Dermis microvascular lymphatic vessel endothelial cell (primary cell): Measurements from ENCODE around the gene PICK1. TPM values are rescaled to one million over a fixed set of nuclear protein-coding genes. Genes with fewer than 3 reads are reported as not detected.

ENCODE experiments used
- DNase-seq, 2 donors: peaks; one replicate each; pipeline versions ENCODE4 v3.0.0 to v3.0.0-alpha.2; 2010; ENCODE audit warnings: low read depth in 2 of 2
- total RNA-seq: library from RNA; depleted of rRNA; stranded (reverse); fragments of >200 nt; gene quantifications from 2 replicates; pipeline ENCODE4 v1.2.1, GENCODE V29; 2014

The PICK1 gene
- total RNA-seq, 1 donor from 2014 or later = 6.5 TPM

DNA sequence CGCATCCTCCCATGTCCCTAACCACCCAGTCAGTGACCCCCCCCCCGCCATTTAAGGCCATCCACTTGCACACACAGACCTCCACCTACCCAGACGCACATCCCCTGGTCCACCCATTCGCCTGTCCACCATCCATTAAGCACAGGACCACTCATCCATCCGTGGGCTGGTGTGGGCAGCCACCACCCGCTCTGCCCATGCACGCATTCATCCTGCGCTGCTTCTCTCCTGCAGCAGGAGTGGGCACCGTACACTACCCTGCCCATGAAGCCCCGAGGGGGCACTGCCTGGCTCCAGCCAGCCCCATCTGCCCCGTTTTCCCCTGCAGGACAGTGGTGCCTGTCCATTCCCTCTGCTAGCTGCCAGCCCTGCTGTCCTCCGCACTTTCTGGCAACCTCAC, 30.7 kb downstream of the PICK1 start:
- DNase-seq = no peak

DNA sequence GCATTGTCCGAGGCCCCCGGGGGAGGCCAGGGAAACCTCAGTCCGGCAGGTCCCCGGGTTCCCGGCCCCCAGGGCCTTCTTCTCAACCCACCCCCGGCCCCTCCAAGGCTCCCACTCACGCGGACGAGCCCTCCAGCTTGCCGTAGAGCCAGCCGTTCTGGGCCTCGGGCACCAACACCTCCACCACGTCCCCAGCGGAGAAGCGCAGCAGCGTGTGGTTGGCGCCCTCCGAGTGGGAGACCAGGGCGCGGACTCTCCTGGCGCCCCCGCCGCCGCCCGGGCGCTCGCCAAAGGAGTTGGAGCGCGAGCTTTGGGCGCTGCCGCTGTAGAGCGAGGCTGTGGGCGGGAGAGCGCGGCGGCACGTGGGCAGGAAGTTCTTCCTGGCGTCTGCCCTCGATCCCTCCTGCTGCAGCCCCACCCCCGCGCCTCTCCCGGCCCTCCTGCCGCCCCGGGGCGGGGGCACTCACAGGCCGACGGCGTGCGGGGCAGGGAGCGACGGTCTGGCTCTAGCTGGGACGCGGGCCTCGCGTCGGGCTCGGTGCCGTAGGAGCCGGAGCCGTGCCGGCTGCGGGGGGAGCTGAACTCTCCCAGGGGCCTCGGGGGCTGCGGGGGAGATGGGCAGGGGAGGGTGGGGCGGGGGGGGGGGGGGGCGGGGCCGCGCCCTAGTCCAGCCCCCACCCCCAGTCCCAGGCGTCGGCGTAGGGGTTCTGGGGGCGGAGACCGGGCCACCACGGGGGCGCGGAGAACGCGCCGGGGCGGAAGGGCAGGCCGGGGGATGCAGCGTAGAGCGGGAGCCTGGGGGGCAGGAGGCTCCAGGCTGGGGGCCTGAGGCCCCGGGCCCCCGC, 31.6 kb downstream of the PICK1 start:
- DNase-seq = peak in 1 of 2 donors; percentile 19

DNA sequence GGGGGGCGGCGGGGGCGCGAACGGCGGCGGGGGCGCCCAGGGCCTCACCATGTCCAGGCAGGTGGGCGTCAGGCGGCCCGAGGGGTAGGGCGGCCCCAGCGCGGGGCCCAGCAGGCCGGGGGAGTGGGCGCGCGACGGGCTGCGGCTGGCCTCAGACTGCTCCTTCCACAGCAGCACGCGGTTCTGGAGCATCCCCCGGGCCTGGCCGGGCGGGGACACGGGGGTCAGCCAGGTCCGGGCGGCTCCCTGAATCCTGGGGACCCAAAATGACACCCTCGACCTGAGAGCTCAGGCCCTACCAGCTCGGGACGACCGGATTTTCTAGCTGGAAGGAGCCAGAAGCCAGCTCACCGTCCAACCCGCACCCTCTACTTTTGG, 32.3 kb downstream of the PICK1 start:
- no peak for DNase-seq

DNA sequence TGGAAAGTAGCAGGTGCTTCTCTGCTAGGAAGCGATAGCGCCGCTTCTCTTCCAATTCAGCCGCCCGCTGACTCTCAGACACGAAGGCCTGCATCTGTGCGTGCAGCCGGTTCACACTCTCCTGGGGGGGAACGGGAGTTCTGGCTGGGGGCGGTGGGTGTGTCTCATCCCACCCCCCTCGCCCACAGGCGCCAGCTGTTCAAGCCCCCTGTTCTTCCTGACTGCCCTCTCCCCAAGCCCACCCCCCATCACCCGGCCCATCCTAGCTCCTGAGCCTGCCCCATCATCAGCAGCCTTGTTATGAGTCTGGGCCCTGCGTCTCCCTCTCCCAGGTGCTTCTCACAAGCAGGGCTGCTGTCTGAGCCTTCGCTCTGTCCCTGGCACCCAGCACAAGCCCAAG, 39.9 kb downstream of the PICK1 start:
- no peak for DNase-seq

DNA sequence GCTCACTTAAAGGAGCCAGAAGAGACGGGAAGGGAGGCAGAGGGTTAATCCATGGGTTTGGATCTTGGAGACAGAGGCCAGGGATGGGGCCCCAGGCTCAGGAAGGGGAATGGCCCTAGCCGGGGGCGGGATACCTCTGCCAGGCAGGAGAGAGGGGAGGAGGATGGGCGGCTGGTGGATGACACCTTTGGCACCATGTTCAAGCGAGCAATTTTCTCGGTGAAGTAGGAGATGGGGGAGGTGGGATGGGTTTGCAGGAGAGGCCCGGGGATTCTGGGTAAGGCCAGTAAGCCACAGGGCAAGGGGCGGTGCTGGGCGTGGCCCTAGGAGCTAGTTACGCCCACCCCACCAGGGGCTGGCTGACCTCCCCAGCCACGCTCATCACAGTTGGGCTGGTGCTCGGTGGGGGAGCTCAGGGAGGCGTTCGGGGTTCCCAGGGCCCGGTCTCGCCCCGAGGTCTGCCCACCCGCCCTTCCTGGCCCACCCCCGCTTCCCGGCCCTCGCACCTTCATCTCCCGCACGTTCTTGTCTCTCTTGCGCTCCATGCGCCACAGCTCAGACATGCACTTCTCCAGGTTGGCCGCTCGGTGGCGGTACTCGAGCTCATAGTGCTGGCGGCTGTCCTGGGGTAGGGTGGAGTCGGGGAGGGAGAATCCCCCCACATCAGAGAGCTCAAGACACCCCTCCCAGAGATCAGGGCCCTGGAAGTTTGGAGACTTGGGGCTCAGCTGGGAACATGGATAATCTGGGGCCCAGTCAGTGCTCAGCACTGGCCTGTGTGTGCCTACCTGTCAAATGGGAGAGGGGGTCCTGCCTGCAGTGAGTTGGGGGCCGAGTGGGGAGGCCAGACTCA, 40.6 kb downstream of the PICK1 start:
- DNase-seq = peak in 1 of 2 donors; percentile 29

DNA sequence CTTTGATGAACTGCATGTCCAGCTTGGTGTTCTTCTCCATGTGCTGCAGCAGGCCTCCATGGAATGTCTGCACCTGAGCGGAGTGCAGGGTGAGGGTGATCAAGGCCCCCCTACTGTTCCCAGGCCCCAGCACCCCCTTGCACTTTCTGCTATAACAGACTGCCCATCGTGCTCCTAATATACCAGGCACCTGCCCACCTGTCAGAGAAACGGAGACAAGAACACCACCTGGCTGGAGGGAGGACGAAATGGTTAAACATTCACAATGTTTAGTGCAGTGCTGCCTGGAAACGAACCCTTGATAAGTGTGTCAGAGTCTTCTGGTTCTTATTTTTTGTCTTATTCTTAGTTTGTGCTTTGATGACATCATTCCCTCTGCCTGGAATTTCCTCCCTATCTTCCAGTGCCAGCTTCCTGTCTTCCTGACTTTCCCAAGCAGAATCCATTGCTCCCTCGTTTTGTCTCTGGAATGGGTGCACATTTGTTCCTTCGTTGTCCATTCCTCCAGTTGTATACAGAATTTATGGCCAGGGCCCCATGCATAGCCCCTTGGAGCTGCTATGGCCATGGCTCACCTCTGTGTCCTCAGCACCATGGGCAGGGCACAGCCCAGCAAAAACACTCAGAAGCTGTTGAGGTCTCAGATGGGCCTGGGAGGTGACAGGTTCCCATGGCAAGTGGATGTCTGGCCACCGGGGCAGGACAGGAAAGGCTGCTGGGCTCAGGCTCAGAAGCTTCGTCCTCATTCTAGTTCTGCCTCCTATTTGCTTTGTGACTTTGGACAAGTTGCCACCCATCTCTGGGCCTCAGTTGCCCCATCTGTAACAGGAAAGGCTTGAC, 41.4 kb downstream of the PICK1 start:
- DNase-seq = peak in 1 of 2 donors; percentile 50

DNA sequence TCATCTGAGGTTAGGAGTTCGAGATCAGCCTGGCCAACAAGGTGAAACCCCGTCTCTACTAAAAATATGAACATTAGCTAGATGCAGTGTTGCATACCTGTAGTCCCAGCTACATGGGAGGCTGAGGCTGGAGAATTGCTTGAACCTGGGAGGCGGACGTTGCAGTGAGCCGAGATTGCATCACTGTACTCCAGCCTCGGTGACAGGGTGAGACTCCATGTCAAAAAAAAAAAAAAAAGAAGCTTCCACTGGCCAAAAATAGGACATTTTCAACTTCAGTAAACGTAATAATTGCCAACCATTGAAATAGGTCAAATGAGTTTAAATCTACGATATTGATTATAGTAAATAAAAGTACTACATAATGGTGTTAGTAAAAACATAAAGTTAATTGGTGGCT, 46.4 kb downstream of the PICK1 start:
- DNase-seq = no peak

DNA sequence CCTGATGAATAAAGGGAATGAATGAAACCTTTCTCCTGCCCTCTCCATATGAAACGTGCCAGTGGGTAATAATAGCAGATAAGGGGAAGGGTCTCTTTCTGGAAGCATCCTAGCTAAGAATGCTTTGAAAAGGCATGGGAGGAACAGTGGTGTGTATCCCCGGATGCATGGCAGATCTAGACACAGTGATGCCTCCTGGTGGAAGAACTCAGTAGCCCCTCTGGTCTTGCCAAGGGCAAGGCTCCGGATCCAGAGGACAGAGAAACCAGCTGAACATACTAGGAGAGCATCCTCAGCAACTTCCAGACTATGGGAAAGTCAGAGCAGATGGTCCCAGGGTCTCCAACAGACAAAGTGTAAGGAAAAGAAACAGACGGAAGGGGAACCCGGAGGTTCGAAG, 46.9 kb downstream of the PICK1 start:
- peak in 1 of 2 donors; percentile 36 for DNase-seq

DNA sequence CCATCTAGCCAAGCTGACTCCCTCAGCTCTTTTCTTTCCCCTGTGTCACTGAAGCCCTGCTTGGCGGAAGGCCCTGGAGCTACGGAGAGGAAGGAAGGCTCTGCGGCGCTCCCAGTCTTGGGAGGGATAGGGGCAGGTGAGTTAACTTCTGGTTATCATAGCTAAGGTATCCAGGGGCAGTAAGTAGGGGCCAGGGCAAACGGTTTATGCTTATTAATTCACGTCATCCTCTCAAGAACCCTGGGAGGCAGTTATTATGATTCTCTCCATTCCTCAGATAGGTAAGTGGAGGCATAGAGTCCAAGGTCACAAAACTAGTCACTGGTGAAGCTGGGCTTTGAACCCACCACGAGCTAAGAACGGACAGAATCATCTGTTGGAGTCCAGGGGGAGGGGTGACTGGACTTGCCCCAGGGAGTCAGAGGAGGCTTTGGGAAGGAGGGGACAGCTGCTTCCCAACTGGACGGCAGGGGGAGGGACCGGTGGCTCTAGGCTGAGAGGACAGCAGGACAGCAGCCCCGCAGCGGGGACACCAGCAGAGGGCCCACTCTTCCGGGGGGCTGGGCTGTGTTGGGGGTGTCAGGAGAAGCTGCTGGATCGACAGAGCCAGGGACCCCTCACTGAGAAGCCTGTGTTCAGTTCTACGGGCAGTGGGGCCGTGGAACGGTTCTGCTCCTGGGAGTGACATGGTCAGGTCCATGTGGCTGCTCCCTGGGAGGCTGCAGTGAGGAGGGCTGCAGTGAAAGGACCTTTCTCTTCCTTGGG, 49.8 kb downstream of the PICK1 start:
- DNase-seq = no peak

DNA sequence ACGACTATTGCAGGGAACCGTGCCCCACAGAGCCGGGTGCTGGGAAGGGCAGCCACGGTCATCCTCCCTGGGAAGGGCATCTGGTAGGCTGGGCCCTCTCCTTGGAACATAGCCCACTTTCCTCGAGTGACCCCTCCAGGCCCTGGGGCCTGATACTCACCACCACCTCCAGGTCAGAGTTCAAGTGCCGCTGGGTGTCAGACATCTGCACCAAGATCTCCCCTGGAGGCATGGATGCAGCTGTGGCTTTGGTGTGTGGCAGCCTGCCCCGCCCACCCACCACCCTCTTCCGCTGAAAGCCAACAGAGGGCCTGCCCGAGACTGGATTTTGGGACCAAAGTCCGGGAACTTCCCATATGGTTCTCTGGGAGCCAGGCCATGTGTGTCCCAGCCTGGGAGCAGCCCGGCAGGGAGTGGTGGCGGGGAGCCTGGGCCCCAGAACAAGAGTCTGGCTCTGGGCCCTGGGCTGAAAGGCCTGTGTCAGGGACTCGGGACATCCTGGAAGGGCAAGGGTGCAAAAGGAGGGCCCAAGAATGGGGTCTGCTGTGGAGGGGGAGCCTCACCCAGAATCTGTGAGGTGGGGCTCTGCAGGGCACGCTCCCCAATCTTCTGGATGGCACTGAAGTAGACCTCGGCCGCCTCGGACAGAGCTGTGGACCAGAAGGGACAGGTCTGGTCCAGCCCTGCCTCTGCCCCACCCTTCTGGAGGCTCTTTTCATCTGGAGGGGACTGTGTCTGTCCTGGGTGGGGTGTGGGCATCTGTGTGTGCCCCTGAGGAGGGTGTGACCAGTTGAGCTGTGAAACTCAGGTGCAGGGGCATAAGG, 50.7 kb downstream of the PICK1 start:
- no peak for DNase-seq

DNA sequence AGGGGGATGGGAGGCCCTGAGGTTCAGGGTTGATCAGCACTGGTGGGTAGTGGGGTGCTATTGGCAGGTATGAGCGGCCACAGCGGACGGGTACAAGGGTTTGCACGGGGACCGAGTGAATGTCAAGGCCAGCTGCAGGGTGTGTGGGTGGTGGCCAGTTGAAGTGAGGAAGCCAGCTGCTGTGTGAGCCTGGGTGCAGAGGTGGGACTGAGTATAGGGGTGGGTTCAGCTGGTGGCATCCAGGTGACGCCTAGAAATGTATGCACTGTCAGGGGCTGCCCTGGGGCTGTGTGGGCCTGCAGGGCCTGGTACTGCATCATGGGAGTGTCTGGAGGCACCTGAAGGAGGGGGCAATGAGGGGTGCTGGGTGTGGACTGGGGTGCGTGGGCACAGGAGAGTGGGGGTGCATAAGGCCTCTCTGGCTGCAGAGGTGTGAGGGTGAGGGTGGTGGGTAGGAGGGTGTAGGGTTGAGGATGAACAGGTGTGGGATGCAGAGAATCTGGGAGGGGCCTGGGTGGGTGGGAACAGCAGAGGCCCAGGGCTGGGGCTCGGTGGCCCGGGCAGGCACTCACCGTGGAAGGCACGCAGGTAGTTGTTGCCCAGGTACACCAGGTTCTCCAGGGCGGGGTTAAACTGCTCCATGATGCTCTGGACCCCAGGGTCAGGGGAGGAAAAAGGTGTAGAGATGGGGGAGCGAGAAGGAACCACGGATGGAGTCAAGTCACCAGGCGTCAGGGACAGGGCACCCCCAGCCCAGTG, 51.5 kb downstream of the PICK1 start:
- DNase-seq = no peak

DNA sequence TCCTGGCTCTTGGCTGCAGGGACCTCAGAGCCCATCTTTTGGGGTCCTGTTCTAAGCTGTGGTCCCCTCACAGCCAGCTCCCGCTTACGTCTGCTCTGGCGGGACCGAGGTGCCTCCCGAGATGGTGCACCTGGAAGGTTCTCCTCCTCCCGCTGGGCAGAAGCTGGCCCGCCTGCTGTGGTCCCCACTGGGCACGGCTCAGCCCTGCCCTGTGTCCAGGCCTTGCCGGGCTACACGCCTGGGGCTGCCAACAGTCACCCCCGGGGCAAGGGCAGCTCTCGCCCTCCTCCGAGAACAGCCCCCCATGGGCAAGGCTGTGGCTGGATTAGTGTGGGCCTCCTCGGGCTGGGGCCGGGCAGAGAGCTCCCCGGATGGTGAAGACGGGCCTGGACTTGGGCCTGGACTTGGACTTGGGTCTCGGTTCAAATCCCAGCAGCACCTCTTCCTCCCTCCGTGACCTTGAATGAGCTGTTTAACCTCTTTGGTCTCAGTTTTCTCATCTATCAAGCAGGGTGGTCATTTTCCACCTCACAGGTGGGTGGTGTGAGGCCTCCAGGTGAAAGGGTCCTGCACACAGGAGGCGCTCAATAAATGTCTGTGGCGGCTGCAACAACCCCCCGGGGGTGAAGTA, 52.3 kb downstream of the PICK1 start:
- DNase-seq = no peak

DNA sequence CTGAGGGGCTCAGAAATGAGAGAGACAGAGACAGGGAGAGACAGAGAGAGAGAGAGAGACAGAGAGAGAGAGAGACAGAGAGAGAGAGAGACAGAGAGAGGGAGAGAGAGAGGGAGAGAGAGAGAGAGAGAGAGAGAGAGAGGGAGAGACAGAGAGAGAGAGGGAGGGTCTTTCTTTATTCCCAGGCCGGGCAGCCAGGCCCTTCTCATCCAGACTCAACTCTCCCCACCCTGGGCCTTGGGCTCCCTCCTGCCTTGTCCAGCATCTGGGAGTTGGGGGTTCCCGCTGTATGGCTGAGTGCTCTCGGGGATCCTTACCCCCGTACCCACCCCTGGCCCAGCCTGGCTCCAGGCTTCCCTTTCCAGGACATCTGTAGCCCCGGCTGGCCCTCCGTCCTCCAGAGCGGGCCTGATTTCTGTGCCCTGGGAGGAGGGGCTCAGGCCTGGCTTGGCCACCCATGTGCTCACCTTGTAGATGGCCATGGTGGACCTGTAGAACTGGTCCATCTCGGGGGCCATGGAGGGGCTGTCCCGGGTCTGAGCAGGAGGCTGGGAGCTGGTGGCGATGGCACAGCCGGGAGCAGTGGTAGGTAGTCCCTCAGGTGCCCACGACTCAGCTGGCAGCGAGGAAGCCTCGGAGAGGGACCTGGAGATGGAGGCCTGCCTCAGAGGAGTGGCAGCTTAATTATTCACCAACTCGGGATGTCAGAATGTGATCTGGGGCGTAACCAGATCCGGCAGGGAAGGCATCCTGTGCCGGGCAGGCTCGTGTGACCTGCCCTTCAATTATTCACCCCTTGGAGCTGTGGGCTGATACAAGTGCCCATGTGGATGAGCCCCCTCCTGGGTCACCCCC, 53.0 kb downstream of the PICK1 start, which contains the start of gene BAIAP2L2:
Gene BAIAP2L2, minus strand, starts transcription at position 677 of the 855 bp plus-strand sequence. Its CDS starts 159 bp downstream, at position 518.
- DNase-seq = no peak

DNA sequence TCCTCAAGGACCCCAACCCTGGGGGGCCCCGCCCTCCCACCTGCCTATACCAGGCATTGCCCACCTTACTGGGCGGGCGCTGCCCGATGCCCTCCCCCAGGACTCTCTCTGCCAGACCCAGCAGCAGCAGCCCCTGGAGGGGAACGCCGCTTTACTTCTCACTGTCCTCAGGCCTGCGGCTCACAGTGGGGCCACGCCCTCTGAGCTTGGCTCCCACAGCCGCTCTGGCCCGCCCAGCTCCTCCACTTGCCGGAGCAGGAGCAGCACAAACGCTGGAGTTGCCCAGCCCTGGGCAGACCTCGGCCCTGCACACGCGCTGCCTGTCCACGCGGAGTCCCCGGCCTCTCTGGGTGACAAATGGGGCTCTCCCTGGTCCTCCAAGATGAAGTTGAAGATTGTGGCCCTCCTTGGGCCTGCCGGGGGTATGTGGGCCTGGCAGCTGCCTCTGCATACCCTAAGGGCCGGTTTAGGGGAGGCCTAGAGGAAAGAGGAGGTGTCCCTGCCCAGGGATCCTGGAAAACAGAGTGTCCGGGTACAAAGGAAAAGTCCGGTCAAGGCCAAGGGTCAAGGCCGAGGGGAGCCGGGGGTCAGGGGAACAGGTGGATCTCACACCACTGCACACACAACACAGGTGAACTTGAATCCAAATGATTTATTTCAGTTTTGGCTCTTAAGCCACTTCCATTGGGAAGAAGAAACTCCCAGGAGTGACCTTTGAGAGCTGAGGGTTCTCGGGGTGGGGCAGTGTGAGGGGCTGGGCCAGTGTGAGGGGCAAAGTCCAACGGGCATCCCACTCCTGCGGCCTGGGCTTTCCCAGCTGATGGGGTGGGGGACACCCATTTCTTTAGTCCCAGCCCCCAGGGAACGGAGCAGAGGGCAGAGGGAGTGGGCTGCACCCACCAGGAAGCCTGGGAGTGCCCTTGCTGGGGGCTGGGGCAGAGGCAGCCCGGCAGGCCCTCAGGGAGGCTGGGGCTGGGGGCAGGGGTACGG, 54.0 kb downstream of the PICK1 start:
- DNase-seq = no peak

DNA sequence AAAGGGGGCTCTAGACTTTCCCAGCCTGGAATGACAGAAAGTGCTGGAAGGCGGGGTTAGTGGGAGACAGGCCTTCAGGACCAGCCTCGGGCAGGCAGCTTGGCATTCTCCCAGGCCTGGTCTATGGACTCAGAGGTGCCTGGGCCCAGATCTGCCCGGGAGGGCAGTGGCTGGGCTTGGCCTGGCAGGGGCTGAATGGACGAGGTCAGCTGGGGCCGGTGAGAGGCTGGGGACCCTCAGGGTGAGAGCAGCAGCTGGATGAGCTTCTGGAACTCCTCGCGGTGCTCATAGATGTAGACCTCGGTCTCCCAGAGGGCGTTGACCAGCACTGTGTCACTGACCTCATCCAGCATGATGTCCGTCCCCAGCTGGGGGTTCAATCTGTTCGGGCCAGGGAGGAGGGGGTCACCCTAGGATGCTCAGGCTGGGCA, 54.7 kb downstream of the PICK1 start:
- DNase-seq = no peak

DNA sequence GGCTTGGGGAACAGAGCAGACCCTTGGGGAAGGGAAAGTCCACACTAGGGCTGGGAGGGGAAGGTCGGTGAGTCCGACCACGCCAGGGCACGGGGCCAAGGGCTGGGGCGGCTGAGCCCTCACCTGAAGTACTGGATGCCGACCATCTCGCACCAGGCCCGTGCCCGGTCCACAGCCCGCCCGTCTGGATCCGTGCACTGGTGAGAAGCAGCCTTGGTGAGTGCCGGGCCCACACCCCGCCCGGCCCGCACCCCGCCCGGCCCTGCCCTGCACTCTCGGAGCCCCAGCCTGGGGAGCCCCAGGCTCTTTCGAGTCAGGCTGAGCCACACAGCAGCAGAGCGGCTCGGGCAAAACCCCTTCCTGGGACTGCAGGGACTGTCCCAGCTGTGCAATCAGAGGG, 55.2 kb downstream of the PICK1 start:
- no peak for DNase-seq
